Activated naive CD8-positive, alpha-beta T cell (primary cell): Measurements from ENCODE around the gene MAS1L.
"Not testable (repeated sequence)": the region's sequence is repeated elsewhere in the genome, so short reads cannot be mapped to it uniquely, and the experiment has no call there.

ENCODE experiments used
- H3K27ac Mint-ChIP-seq: one replicate; pipeline ENCODE4 v1.8.0; 2021; ENCODE audit warnings: mixed read lengths
- H3K27me3 Mint-ChIP-seq: one replicate; pipeline ENCODE4 v1.8.0; 2021; ENCODE audit warnings: mixed read lengths
- H3K36me3 Mint-ChIP-seq: one replicate; pipeline ENCODE4 v1.8.0; 2021; ENCODE audit warnings: mixed read lengths
- H3K4me1 Mint-ChIP-seq: one replicate; pipeline ENCODE4 v1.8.0; 2021; ENCODE audit warnings: low read depth, mixed read lengths
- H3K4me3 Mint-ChIP-seq: one replicate; pipeline ENCODE4 v1.8.0; 2021; ENCODE audit warnings: mild to moderate bottlenecking, mixed read lengths
- H3K9me3 Mint-ChIP-seq: one replicate; pipeline ENCODE4 v1.8.0; 2021; ENCODE audit warnings: low read depth, mixed read lengths

Gene MAS1L

DNA sequence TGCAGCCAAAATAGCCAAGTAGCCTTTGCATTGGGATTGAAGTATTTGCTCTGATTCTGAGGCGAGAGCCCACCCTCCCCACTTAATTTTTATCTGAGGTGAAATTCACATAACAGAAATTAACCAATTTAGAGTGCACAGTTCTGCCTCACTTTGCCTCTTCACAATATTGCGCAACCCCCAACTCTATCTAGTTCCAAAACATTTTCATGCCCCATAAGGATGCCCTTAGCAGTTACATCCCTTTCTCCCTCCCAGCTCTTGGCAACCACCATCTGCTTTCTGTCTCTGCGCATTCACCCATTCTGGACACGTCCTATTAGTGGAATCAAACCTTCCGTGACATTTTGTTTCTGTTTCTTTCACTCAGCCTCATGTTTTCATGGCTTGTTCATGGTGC lies 9.0 kb downstream of the MAS1L start:
- H3K36me3 Mint-ChIP-seq: peaks cover 2% of the 10 kb centered on the region
- H3K9me3 Mint-ChIP-seq: peaks cover 4% of the 10 kb centered on the region
- H3K27me3 Mint-ChIP-seq: peaks cover 5% of the 10 kb centered on the region
- no peaks in the 10 kb centered on the region for H3K4me1 Mint-ChIP-seq
- H3K27ac Mint-ChIP-seq: no peak overlapping the region
- H3K4me3 Mint-ChIP-seq: no peak overlapping the region

DNA sequence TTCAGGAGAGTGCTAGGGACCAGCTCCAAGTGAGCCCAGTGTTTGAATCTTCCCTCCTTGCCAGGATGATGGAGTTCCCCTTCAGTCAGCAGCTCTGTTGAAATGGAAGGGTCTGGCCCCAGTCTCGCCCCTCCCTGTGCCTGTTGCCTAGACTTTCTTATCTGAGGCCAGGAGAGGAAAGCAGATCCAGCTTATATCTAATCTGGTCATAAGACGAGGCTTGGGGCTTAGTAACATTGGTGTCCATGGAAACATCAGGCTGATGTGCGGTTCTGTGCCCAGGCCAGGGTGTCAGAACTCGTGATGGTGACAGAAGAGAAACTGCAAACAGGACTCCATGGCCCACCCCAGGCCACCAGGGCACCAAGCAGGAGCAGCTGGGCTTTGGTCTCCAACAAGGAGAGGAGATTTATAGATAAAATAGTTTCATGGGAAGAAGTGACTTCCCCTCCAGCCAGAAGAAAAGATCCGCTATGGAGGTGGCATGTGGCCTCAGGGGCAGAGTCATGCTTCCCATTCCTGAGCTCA lies 9.8 kb downstream of the MAS1L start:
- H3K27me3 Mint-ChIP-seq: peaks cover 7% of the 10 kb centered on the region
- peaks cover 2% of the 10 kb centered on the region for H3K36me3 Mint-ChIP-seq
- no peak overlapping the region for H3K4me3 Mint-ChIP-seq
- H3K9me3 Mint-ChIP-seq: peaks cover 4% of the 10 kb centered on the region
- no peak overlapping the region for H3K27ac Mint-ChIP-seq
- no peaks in the 10 kb centered on the region for H3K4me1 Mint-ChIP-seq

DNA sequence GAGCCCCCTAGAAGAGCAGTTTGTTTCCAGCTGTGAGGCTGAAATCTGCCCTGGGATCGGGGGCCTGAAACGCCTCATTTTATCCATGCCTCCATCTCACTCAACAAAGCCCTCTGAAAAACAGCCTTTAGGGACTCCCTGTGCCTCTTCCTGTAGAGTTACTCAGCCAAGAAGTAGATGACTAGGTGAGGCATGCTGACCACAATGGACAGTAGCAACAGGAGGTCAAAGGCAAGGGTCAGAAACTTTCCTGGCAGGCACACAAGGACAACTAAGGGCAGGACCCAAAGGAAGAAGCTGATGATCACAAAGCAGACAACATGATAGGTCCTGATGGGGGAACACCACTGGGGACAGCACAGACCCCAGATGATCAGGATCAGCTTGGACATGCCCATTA lies 12.8 kb downstream of the MAS1L start:
- Mint-ChIP-seq H3K4me1 (no peaks in the 10 kb centered on the region), H3K27ac (no peak overlapping the region), H3K27me3 (peaks cover 3% of the 10 kb centered on the region), H3K4me3 (no peak overlapping the region), H3K9me3 (no peaks in the 10 kb centered on the region), H3K36me3 (no peaks in the 10 kb centered on the region)

DNA sequence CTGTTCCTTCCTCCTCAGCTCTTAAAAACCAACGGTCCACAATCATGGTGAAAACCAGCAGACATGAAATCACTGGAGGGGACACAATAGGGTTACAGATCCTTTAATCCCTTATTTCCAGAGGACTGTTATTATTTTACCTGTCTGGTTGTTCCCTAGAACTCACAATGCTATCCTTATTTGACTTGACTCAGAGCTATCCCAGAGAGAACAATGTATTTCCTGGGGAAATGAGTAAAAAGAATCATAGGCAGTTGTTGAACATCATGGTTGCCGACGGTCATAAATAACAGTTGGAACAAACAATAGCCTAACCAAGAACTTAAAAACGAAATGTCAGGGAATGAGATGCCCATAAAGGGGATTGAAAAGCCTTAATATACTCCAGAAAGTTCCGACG lies 21.5 kb downstream of the MAS1L start:
- Mint-ChIP-seq H3K9me3 (no peaks in the 10 kb centered on the region), H3K27me3 (peaks cover 8% of the 10 kb centered on the region), H3K4me3 (no peak overlapping the region), H3K27ac (no peak overlapping the region), H3K4me1 (no peaks in the 10 kb centered on the region), H3K36me3 (no peaks in the 10 kb centered on the region)

DNA sequence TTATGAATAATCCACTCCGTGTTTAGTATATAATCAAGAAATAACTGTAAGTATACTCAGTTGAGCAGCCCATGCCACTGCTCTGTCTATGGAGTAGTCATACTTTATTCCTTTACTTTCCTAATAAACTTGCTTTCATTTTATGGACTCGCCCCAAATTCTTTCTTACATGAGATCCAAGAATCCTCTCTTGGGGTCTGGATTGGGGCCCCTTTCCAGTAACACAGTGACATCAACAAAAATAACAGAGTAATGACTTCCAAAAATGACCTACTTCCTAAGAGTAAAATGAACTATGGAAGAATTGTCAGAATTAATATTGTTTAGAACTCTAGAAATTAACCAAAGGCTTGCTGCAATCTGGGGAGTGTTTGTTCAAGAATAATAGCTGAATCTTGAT lies 22.0 kb downstream of the MAS1L start:
- Mint-ChIP-seq H3K27me3 (peaks cover 8% of the 10 kb centered on the region), H3K9me3 (no peaks in the 10 kb centered on the region), H3K27ac (no peak overlapping the region)

DNA sequence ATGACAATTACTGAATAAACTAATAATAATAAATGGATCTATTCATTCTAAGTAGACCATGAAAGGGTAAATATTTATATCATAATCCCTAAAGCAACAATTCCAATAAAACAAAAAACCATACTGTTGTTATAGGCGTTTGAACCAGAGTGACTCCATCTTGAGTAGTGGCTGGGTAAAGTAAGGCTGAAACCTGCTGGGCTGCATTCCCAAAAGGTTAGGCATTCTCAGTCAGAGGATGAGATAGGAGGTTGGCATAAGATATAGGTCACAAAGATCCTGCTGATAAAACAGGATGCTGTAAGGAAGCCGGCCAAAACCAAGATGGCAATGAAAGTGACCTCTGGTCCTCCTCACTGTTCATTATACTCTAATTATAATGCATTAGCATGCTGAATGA lies 22.5 kb downstream of the MAS1L start:
- no peak overlapping the region for H3K4me3 Mint-ChIP-seq
- no peak overlapping the region for H3K27ac Mint-ChIP-seq
- no peaks in the 10 kb centered on the region for H3K4me1 Mint-ChIP-seq
- no peaks in the 10 kb centered on the region for H3K9me3 Mint-ChIP-seq
- peaks cover 8% of the 10 kb centered on the region for H3K27me3 Mint-ChIP-seq
- H3K36me3 Mint-ChIP-seq: no peaks in the 10 kb centered on the region

More for the DNA sequence above, 22.0 kb downstream of the MAS1L start:
- Mint-ChIP-seq H3K36me3 (no peaks in the 10 kb centered on the region), H3K4me1 (no peaks in the 10 kb centered on the region), H3K4me3 (no peak overlapping the region)

DNA sequence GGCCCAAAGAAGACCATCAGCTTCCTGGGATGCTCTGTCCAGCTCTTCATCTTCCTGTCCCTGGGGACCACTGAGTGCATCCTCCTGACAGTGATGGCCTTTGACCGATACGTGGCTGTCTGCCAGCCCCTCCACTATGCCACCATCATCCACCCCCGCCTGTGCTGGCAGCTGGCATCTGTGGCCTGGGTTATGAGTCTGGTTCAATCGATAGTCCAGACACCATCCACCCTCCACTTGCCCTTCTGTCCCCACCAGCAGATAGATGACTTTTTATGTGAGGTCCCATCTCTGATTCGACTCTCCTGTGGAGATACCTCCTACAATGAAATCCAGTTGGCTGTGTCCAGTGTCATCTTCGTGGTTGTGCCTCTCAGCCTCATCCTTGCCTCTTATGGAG lies 25.7 kb downstream of the MAS1L start:
- Mint-ChIP-seq H3K27me3 (peaks cover 7% of the 10 kb centered on the region), H3K4me3 (no peak overlapping the region), H3K27ac (no peak overlapping the region), H3K9me3 (no peaks in the 10 kb centered on the region), H3K4me1 (no peaks in the 10 kb centered on the region), H3K36me3 (no peaks in the 10 kb centered on the region)

DNA sequence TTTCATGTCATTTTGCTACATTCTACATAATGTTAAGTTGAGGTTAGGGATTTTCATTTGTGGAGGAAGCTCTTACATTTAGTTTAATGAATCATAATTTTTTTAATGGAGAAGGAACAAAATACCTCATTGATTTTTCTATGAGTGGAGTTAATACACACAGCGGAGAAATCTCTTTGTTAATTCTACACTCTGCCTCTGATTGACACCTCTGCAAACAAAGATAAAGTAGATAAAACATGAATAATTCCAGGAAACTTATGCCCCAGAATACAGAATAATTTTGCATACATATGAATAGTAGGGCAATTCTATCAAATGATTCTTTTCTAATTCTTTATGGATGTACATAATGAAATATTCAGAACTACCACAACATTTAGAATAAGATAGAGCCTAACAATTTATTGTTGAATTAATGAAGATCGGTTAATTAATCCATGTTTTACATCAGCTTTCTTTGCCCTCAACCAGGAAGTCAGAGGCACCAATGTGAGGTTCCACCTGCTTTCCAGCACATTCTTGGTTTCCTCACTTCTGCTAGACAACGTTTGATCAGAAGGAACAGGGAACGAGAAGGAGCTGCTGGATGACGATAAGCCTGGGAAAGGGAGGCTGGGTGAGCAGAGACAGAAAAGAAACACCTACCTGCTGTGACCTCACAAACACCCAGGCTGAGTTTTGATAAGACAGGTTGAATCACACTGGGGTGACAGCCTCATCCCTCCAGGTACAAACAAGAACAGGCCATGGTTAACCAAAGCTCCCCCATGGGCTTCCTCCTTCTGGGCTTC lies 26.5 kb downstream of the MAS1L start:
- no peaks in the 10 kb centered on the region for H3K9me3 Mint-ChIP-seq
- no peak overlapping the region for H3K4me3 Mint-ChIP-seq
- no peaks in the 10 kb centered on the region for H3K36me3 Mint-ChIP-seq
- H3K27ac Mint-ChIP-seq: no peak overlapping the region
- no peaks in the 10 kb centered on the region for H3K4me1 Mint-ChIP-seq
- H3K27me3 Mint-ChIP-seq: peaks cover 7% of the 10 kb centered on the region

DNA sequence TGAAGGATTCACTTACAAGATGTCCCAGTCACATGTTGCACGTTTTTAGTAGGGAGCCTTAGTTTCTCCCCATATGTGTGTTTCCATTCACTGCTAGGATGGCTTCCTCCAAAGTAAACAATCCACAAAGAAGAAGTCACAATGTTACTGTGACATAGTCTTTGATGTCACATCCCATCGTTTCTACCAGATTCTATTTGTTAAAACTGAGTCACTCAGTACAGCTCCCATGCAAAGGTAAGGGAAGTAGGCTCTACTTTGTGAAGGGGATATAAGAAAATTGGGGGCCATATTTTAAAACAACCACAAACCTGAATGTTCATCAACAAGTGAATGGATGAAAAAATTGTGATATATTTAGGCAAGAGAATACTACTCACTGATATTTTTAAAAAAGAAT lies 30.8 kb downstream of the MAS1L start, which contains the start of the genes OR11A1 and OR2H1:
Gene OR11A1 (minus strand): TSS at position 101 of the 400 bp plus-strand sequence. CDS start 29,430 bp downstream, outside the sequence.
Gene OR2H1 (plus strand): TSS at position 185 of the 400 bp plus-strand sequence. CDS start 4,615 bp downstream, outside the sequence.
- Mint-ChIP-seq H3K9me3 (no peaks in the 10 kb centered on the region), H3K4me1 (no peaks in the 10 kb centered on the region), H3K4me3 (no peak within 1 kb of the TSS), H3K36me3 (no peaks in the 10 kb centered on the region), H3K27ac (no peak within 1 kb of the TSS), H3K27me3 (peaks cover 3% of the 10 kb centered on the region)

DNA sequence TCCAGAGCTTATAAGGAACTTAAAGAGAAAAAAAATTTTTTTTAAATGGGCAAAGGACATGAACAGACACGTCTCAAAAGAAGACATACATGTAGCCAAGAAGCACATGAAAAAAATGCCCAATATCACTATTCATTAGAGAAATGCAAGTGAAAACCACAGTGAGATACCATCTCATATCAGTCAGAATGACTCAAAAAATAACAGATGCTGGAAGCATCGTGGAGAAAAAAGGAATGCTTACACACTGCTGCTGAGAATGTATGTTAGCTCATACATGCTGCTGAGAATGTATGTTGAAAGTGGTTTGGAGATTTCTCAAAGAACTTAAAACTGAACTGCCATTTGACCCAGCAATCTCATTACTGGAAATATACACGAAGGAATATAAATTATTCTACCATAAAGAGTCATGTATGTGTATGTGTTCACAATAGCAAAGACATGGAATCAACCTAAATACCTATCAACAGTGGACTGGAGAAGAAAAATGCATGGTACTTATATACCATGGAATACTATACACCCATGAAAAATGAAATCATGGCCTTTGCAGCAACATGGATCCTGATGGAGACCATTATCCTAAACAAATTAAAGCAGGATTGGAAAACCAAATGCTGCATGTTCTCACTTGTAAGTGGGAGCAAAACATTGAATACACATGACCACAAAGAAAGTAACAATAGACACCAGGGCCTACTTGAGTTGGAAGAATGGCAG lies 36.1 kb downstream of the MAS1L start:
- Mint-ChIP-seq H3K4me1 (no peaks in the 10 kb centered on the region), H3K27ac (no peak overlapping the region), H3K9me3 (peaks cover 4% of the 10 kb centered on the region), H3K36me3 (peaks cover 6% of the 10 kb centered on the region), H3K4me3 (no peak overlapping the region), H3K27me3 (peaks cover 27% of the 10 kb centered on the region)

DNA sequence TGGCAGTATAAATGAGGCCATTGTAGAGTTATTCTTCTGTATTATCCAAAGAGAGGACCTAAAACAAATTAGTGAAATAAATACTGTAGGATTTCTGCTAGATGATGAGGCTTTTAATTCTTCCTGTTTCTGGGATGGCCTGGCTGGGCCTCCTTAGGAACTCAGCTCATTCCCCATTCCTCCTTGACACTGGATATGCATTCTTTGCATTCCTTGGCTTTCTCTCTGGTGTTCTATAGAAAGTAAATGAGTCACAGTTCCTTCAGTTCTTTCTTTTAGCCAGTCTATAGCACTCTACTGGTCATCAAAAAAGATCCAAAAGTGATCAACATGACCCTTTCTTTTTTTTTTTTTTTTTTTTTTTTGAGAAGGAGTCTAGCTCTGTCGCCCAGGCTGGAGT lies 40.1 kb downstream of the MAS1L start:
- Mint-ChIP-seq H3K27ac (no peak overlapping the region), H3K9me3 (peaks cover 12% of the 10 kb centered on the region), H3K27me3 (peaks cover 45% of the 10 kb centered on the region)

DNA sequence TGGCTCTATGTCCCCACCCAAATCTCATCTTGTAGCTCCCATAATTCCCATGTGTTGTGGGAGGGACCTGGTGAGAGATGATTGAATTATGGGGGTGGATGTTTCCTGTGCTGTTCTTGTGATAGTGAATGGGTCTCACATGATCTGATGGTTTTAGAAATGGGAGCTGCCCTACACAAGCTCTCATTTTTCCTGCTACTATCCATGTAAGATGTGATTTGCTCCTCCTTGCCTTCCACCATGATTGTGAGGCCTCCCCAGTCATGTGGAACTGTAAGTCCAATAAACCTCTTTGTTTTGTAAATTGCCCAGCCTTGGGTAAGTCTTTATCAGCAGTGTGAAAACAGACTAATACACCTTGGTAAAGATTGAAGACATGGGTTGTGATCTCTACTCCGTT lies 43.7 kb downstream of the MAS1L start:
- not testable (repeated sequence) for H3K4me3 Mint-ChIP-seq, H3K27ac Mint-ChIP-seq, H3K4me1 Mint-ChIP-seq, H3K36me3 Mint-ChIP-seq
- Mint-ChIP-seq H3K9me3 (peaks cover 12% of the 10 kb centered on the region), H3K27me3 (peaks cover 37% of the 10 kb centered on the region)

More for the DNA sequence above, 40.1 kb downstream of the MAS1L start:
- peaks cover 8% of the 10 kb centered on the region for H3K36me3 Mint-ChIP-seq
- H3K4me3 Mint-ChIP-seq: no peak overlapping the region
- H3K4me1 Mint-ChIP-seq: no peaks in the 10 kb centered on the region

DNA sequence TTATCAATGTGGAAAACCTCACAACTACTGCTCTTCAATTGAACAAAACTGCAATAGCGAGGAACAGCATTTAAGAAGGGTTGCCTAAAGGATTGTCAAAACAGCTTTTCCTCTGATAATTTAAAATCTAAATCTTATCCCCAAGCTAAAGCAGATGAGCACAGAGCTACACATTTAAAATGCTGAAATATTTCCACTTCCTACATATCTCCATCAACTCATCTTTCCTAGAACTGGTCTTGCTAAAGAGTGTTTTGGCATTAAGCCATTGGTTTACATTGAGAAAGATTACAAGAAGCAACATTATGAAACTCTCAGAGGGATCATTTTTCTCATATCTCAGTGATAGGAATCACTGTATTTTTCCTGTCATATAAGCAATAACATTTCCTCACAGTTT lies 45.0 kb downstream of the MAS1L start:
- no peaks in the 10 kb centered on the region for H3K4me1 Mint-ChIP-seq
- H3K27ac Mint-ChIP-seq: no peak overlapping the region
- peaks cover 2% of the 10 kb centered on the region for H3K36me3 Mint-ChIP-seq
- H3K27me3 Mint-ChIP-seq: peaks cover 28% of the 10 kb centered on the region
- H3K4me3 Mint-ChIP-seq: no peak overlapping the region
- H3K9me3 Mint-ChIP-seq: peaks cover 8% of the 10 kb centered on the region

DNA sequence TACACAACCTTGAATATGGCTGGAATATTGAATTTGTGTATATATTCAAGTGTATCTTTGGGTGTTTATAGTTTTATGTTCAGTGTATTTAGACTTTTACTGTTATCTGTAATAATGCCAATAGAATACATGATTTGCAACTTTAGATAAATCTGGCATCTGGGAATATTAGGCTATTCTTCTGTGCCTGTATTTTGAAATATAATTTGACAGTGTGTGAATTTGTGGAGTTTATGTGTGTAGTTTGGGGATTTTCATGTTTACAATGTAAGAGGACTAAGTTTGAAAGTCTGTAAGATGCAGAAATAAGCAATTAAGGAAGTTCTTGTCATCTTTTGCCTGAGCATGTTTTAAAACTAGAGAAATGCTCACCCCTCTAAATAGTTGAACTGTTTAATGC lies 48.8 kb downstream of the MAS1L start, which contains the start of gene OR10C1:
Gene OR10C1 (plus strand): TSS at position 301 of the 400 bp plus-strand sequence. CDS start 710 bp downstream, outside the sequence.
- H3K4me1 Mint-ChIP-seq: no peaks in the 10 kb centered on the region
- H3K27me3 Mint-ChIP-seq: peaks cover 27% of the 10 kb centered on the region
- no peaks in the 10 kb centered on the region for H3K9me3 Mint-ChIP-seq
- no peak within 1 kb of the TSS for H3K4me3 Mint-ChIP-seq
- no peak within 1 kb of the TSS for H3K27ac Mint-ChIP-seq
- H3K36me3 Mint-ChIP-seq: peaks cover 2% of the 10 kb centered on the region

DNA sequence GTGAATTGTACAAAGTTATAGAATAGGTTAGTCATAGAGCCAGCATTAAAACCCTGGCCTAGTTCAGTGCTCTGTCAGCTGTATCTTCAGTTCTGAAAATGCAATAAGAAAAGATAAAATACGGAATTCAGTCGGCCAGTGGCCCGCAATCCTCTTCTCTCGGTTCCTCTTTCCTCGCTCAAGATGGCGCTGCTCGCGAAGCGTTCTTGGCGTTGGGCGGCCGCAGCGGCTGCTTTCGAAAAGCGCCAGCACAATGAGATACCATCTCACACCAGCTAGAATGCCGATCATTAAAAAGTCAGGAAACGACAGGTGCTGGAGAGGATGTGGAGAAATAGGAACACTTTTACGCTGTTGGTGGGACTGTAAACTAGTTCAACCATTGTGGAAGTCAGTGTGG lies 51.0 kb downstream of the MAS1L start:
- not testable (repeated sequence) for H3K4me1 Mint-ChIP-seq, H3K27ac Mint-ChIP-seq, H3K36me3 Mint-ChIP-seq, H3K4me3 Mint-ChIP-seq, H3K9me3 Mint-ChIP-seq
- peaks cover 31% of the 10 kb centered on the region for H3K27me3 Mint-ChIP-seq
